NCI-H1105 (cell line): Measurements from ENCODE around the gene DNM3.

Experiments
- DNase-seq: peaks from one replicate; lab custom pipeline; 2025; lab: John Stamatoyannopoulos, UW

The DNM3 gene

DNA sequence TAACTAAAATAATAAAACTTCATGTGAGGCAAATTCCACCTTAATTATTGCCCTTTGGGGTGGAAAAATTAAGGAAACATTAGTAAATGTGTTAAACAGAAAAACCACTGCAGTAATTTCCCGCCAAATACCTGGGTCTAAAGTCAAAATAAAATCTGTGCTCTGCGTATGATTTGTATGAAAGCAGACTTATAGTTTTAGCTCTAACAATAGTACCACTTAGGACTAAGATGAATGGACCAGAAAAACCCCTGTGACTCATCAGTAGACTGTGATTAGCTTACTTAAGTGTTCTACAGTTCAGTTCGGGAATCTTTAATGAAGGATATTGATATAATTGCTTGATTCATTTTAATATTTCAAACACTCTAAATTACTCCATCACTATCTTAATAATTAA, 555.9 kb downstream of the DNM3 start:
- no peak for DNase-seq

DNA sequence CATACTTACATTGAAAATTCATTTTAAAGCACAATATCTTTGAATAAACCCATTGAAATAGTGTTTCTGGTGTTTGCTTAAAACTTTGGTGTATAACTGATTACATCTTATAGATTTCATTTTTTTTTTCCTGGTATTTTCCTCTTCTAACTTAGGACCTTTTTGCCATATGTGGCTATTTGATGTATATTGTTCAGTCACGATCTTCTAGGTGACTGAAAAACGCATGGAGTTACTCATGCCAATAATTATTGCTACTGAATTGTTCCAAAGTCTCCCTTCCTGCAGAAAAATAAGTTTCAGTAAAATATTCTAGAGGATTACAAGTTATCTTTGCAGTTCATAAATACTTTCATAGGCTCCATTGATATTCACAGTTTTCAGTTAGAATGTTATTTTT, 556.3 kb downstream of the DNM3 start:
- DNase-seq: no peak

DNA sequence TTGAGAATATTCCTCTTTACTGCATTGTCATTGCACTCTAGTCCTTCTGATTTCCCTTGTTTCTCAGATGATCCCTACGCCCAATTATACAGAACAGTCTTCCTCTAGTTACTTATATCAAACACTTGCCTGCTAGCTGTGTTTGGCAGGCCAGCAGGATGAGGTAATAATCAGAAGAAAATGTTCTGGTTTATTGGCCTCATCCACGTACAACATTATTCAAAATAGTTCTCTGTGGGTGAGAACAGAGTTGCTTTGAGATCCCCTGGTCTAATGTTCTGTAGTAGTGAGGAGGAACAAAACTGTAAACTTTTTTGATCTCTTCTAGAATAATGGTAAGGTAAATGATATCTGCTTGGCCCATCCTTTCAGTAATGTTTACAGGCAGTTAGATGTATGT, 556.9 kb downstream of the DNM3 start:
- DNase-seq: no peak

DNA sequence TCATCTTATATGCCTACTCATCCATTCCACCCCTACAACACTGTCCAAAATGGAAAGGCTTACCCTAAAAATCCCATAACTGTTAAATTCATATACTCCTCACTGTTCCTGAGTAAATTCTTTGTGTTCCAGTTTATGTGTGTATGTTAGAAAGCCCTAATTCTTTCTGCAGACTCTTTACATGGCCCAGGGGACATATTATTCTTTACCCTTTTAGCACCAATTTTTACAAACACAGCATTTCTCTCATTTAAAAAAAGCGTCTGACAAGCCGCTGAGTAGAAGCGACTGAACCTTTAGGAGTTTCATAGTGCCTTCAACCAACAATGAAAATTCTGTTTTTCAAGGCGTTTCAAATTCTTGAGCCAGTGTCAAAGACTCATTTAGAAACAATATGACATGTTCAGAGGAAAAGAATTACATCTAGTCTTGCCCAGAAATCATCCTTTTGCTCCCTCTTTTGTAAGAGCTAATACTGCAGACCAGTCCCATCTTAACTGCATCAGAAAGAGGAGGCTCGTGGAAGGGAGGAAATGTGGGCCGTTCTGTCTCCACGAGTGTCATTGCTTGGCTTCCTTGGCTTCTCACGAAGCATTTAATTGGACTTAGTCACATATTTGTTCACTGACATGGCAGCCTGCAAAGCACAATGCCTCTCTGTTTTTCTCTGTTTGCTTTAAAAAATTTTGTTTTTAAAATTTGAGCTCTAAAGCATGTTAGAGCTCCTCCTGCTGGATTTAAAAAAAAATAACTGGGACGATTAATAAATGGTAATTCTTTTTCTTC, 557.9 kb downstream of the DNM3 start:
- DNase-seq: no peak

DNA sequence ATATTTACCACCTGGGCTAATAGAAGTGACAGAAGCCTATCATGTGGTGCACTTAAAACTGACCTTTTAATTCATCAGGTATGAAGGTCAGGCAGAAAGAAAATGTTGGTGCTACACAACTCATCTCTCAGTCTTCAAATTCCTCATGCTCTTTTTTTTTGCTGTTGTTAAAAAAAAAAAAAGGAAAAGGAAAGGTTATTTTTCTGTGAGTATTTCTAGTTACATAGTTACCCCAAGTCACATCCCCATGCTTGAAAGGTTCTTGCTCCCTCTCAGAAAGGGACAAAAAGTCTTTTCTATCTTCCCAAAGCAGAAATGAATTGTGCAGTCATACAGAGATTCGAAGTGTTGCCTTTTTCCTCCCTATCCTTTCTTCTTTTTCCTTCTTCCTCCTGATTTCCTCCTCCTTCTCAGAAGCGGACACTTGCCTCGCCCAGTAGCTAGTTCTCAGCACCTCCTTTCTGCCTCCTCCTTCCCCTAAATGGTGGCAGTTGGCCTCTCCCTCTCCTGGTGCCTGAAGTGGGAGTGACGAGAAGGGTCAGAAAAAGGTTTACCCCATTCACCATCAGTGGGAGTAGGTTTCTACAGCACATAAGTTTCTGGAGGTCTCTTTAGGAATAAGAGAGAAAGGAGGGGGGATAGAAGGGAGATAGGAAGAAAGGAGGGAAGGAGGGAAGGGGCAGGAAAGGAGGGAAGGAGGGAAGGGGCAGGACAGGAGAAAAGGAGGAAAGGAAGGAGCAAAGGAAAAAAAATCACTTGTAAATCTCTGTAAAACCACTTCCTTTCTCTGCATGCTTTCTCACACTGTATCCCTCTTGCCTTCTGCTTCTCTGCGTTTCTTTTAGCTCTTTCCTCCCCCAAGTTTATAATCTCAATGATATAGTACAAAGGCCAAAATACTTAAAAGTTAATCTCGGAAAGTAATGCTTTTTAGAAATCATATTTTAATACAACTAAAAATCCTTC, 558.7 kb downstream of the DNM3 start:
- no peak for DNase-seq

DNA sequence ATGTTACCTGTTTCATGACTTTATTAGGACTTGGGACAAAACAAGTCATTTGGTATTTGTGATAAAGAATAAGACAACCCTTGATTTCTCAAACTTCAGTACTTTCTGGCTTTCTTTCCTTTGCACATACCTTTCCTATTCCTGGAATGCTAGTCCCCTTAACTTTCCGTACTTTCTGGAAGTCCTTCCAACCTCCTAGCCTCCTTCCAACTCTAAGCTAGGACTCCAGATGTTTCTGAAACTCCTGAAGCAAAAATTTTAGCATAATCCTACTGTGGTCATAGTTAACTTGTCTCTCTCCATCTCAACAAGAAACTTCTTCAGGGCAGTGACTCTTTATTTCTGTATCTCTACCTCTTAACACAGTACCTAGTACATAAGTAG, 559.4 kb downstream of the DNM3 start:
- no peak for DNase-seq

DNA sequence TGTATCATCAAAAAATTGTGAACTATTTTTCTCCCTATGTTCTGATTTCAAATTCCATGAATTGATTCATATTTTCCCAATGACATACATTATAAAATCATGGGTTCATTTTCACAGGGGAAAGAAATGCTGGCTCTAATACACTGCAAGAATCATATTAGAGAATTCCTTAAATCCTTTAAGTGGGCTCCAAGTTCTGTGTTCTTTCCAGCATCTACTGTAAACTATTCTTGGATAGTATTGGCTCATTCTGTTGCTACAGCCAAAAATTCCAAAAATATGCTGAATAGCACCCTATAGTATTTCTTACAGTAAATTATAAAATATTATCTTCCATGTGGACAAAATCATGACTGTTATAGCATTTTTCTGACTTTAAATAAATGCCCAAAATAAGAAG, 560.2 kb downstream of the DNM3 start:
- no peak for DNase-seq

DNA sequence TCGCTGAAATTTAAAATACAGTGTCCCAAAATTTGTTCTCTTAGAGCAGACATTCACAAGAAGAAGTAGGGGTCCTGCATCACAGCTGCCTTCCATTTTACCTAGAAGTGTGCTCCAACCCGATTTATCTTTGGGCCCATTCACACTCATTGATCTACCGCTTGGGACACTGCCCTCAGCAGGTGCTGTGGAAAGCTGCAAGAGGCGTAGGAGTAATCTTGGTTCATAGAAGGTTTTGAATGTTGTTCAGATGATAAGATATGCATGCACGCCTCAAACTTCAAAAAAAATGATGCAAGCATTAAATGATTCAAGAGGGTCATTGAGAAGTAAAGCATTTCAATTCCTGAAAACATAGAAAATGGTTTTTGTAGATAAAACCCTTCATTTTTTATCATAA, 560.6 kb downstream of the DNM3 start:
- no peak for DNase-seq

DNA sequence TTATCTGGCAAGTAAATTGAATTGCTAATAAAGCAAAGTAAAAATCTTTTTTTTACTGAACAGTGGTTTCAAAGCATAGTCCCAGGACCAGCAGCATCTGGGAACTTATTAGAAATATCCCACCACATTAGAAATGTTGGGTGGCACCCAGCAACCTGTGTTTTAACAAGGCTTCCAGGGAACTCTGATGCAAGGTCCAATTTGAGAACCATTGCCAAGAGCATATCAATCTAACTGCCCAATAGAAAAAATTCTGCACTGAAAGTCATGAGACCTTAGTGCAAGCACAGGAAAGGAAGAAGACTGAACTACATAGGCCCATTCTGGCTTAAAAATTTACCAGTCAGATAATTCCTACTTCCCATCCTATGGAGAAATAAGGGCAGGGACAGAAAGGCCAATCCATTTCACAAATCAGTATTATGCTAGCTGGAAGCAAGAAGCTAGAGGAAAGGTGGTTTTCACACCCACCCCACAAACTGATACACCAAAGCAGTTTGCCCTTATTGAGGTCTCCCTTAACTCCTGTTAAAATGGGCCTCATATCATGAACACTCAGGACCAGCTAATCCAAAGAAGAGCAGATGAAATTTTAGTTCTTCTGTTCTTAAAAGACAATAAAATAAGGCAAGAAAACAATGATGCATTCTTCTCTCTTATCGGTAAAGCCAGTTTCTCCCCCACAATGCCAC, 561.7 kb downstream of the DNM3 start:
- no peak for DNase-seq

DNA sequence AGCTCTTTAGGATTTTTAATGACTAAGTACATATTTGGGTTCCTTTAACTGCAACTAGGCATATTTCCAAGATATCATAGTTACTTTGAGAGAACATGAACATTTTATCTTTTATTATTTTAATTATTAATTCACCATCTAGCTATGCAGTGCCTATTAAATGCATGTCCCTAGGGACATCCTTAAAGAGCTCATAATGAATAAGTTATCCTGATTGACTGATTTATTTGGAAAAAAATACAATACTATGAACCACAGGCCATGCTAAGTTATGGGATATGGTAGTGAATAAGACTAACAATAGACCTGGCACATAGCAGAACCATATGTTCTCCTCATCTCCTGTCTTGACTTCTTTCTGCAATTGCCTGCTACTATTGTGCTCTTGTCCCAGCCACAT, 562.8 kb downstream of the DNM3 start:
- DNase-seq: no peak

DNA sequence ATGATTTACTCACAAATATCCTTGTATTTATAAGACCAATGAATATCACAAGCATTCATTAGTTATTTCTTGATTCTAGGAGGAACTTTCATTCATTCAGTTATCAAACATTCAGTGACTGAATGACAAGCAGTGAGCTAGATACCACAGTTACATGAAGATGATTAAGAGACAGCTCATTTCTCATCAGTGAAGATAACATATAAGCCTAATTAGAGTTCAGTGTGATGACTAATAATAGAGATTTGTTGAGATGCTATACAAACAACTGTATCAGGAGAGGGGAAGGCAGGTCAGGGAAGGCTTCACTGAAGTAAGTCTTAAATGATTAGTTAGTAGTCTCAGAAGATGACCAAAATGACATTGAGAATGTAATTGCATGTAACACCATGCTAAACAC, 564.6 kb downstream of the DNM3 start:
- no peak for DNase-seq

DNA sequence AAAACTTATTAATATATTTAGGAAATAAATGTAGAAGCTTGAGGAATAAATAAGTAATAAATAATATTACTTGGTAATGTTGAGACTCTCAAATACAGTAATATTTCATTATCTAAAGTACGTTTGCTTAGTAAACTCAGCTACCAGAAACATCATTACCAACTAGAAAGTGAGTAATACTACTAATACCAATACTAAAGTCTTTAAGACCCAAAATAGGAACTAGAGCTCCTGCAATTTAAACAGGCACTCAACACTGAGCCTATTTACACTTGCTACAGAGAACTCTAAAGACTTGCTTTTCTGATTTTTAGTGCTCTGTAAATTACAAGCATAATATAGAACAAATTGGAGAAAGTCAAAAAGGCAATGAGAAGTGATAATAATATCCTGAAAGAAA, 565.7 kb downstream of the DNM3 start:
- DNase-seq: no peak

DNA sequence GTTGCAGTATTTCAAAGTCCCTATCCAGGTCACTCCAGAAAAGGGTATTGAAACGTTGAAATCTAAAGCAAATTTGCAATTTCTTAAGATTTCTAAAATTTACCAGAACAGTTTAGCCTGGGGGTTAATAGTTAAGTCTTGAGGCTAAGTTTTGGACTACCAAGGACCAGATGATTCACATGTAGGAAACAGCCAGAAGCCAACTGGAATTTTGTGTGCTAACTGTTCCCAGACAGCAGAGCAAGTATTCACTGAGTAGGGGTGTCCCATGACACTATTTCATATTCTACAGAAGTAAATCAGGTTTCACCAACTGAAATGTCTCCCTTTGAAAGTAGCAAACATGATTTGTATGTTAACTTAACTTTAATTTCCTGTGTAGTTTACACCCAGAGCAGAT, 567.7 kb downstream of the DNM3 start:
- no peak for DNase-seq

DNA sequence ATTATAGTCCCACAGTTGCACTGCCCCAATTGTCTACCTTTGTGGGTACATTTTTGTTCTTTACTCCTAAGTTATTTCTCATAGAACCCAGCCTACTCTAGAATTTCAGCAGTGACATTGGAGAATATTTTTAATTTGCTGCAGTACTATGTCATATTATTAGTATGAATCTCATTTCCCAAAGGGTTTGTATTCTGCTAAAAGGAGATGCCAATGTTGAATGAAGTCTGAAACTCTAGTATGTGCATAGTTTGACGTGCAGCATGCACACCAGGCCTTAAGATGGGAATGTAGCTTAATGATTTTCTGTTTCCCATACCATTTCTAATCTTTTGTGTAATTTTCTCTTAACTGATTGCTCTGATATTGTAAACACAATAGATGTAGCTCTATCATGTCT, 568.7 kb downstream of the DNM3 start:
- DNase-seq: no peak

DNA sequence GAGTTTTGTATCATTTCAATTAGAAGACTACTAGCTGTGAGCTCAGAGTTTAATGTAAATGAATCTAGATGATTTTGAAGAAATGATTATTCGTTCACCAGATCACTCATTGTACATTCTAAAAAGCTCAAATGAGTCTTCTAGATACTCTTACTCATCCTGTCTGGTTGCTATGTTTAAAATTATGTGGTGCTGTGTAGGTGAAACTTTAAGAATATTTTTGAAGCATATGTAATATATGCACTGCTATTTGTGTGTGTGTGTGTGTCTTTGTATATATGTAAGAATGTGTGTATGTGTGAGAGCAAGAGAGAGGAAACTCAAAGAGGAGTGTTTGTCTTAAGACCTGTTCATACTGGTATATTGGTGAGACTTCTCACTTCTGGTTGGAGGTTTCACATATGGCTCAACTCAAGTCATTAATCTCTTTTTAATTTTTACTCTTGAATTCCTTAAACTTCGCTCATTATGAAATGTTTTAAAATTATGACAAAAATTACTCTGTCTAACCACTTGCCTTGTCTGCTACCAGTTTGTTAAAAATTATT, 570.6 kb downstream of the DNM3 start:
- no peak for DNase-seq

DNA sequence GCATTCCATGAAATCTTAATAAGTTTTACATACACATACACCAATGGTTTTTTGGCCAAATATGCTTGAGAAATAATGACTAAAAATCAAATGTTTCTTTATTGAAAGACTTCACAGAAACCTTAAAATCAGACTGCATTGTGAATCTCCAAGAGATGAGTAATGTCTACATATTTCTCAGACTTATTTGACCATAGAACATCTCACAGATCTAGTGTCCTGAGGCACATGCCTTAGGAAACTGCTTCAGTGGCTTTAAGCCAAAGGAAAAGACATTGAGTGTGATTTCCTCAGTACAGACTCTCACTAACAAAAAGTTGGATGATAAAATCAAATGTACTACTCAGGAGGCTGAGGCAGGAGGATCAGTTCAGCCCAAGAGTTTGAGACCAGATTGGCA, 573.0 kb downstream of the DNM3 start:
- DNase-seq: no peak

DNA sequence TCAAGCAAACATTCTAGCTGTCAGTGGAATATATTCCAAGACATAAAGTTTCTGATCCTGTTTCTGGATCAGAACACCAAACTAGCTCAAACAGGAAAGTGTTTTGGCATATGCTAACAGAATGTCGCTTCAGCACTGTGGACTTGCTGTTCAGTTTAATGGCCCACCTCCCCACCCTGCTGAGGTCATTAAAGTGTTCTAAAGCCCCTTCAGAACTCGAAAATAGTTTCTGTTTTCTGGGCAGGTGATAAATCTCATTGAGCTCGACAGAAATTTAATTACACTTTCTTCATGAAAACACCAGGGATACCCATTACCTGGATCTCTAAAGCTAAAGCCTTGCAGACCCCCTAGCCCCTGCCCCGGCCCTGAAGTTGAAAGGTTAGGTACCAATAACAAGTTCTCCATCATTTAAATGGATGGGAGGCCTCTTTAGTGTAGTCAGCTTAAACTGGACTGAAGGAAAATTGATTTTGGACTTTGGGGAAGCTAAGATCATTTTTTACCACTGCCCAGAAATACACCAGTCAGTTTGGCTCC, 575.3 kb downstream of the DNM3 start:
- DNase-seq: no peak

DNA sequence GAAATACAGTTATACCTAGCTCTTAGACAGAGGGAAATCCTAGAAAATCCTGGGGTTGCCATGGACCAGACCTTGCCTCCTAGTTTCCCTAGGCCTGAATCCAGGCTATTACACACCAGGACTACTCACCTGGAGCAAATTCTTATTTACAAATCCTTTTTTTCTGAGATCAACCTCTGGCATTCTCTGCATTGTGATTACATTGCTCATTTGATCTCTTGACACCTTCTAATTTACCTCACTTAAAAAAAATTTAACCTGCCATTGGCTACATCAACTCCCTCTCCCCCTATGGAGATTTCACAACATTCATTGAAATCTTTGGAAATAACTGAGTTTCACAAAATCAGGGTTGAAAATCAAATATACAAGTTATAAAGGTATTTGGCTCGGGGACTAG, 576.3 kb downstream of the DNM3 start:
- DNase-seq: no peak

DNA sequence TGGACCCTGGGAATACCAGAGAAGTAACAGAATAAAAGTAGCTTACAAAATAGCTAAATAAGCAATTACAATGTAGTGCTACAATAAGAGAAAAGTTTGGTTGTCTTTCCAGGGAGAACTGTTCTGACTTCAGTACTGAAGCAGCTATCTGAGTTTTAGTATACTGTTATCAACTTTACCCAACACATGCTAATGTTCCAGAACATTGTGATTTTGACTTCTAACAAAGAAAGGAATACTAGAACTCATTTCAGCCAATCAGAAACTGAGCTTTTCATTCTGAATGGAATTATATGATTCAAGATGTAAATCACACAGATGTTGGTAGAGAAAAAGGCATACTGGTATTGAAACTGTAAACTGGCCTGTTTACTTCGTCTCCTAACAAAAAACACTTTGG, 579.1 kb downstream of the DNM3 start, which contains the start of gene C1orf105:
C1orf105 (plus strand) TSS at position 301 of the 400 bp plus-strand sequence. CDS start 201 bp downstream, outside the sequence.
- DNase-seq: no peak

DNA sequence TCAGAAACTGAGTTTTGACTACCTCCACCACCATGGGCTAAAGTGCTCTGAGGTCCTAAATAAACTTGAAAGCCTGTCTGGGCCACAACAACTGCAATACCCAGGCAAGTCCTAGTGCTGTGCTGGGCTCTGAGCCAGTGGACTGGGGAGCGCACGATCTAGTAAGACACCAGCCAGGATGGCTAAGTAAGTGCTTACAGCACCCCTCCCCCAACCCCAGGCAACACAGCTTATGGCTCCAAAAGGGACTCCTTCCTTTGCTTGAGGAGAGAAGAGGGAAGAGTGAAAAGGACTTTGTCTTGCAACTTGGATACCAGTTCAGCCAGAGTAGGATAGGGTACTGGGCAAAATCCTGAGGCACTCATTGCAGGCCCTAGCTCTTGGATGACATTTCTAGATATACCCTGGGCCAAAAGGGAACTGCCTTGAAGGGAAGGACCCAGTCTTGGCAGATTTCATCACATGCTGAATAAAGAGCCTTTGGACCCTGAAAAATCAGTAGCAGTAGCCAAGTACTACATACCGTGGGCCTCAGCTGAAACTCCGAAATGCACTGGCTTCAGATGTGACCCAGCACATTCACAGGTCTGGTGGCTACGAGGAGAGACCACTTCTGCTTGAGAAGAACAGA, 580.8 kb downstream of the DNM3 start:
- no peak for DNase-seq

DNA sequence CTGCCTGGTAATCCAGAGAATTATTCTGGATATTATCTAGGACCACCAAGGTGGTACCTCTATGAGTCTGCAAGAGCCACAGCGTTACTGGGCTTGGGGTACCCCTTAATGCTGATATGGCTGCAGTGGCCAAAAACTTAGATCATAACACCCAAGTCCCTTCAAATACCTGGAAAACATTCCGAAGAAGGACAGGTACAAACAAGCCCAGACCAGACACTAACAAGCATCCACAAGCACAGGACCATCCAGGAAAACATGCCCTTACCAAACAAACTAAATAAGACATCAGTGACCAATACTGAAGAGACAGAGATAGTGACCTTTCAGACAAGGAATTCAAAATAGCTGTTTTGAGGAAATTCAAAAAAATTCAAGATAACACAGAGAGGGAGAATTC, 582.0 kb downstream of the DNM3 start:
- no peak for DNase-seq

DNA sequence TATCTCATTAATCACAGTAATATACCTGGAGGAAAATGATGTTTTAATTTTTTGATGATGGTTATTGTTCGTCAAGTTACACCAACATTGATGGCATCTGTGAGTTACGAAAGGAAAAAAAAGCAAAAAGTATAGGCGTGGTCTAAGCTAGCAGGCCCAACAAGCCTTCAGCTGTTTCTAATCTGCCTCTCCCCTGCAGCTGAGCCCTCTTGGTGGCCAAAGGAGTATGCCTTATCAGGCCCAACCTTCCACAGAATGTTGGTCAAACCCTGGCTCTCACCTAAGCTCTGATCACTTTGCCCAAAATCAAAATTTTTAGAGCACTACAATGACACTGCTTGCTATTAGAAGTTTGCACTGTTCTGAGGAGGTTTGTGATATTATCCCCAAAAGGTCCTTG, 584.0 kb downstream of the DNM3 start:
- DNase-seq: no peak
